ENCODE results near the gene SSPN. TPM values are rescaled to one million over a fixed set of nuclear protein-coding genes. Genes with fewer than 3 reads are reported as not detected.

The SSPN gene
- total RNA-seq, 1 experiment from 2014 or later = 0.31 TPM

DNA sequence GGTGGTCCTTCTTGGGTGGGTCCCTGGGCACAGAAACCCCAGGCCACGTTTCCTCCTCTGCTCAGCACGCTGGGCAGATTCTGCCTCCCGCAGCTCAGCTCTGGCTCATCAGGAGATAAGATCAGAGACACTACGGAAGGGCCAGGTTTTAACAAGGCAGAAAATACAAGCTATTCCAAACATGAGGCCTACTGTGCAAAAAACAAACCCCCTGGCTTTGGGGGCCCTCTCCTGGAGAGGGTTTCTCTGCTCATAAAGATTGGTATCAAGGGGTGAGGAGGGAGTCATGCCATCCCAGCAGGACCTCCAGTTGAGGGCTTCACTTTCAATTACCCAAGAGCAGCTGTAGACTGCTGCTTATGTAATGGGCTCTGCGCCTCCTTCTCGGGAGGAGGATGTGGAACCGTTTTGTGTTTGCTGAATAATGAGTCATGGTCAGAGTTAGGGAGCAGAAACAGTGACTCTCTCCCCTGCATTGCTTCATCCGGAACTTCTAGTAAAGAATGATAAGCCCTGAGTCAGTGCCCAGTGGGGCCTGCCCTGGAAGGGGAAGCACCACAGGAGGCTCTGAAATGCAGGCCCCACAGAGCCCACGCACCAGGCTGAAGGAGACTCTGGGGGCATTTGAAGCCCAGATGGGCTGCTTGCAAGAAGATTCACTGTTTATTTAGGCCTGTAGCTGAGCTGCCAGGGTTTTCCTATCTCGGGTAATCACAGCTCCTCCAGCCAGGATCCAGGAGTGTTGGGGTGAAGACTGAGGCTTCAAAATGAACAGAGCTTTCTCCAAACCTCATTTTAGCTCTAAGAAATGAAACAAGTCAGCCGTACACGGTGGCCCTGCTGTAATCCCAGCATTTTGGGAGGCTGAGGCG lies 79.3 kb downstream of the SSPN start:
- Histone ChIP-seq H3K4me3 (ENCODE audit: insufficient read depth, low read depth, low read length) (no peak overlapping the region), H3K36me3 (replicated peaks; ENCODE audit: control insufficient read depth, insufficient read depth, low read length) (no peaks in the 10 kb centered on the region), H3K27me3 (ENCODE audit: control insufficient read depth, insufficient read depth, low read length) (no peaks in the 10 kb centered on the region; the same call in 1 of the 2 replicates)
- no peak for DNase-seq

DNA sequence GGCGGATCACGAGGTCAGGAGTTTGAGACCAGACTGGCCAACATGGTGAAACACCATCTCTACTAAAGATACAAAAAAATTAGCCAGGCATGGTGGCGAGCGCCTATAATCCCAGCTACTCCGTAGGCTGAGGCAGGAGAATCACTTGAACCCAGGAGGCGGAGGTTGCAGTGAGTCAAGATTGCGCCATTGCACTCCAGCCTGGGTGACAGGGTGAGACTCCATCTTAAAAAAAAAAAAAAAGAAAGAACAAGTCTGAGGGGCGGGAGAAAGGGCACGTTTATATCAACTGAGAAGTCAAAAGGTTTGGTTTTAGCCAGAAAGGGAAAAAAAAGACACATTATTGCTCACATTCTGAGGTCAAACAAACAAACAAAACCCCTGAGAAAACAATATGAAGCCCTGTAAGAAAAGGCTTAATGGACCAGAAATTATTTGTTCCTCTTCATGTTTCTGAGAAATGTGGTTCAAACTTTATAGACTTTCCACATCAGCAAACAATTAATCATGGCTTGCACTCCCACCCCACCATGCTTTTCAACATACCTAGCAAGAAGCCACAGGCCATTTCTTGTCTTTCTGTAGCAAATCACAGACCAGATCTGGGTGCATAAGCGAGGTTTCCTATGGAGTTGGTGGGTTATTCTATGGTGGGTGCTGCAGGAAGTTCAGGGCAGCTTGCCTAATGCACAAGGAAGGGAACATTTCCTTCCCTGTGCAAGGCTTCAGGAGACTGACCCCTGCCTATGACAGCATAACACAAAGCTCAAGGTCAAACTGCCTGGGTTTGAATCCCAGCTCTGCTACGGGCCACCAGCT lies 80.1 kb downstream of the SSPN start:
- no peaks in the 10 kb centered on the region; the same call in 1 of the 2 replicates for H3K27me3 ChIP-seq (ENCODE audit: control insufficient read depth, insufficient read depth, low read length)
- no peak overlapping the region for H3K4me3 ChIP-seq (ENCODE audit: insufficient read depth, low read depth, low read length)
- no peaks in the 10 kb centered on the region for H3K36me3 ChIP-seq (replicated peaks; ENCODE audit: control insufficient read depth, insufficient read depth, low read length)
- no peak for DNase-seq

DNA sequence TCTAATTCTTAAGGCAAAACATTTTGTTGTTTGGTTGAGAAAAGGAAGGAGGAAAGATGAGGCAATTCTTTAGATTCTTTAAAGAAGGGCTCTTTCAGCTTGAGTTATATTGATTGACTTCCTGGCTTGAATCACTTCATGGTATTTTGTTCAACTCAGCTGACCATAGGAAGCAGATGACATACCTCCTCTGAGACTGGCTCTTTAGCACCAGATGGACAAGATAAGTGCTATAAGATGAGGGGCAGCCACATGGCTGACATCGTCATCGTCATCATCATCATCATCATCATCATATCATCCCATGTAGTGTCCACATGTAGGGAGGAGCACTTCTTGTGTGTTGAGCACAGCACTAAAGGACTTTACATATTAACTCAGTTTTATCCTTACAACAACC lies 81.3 kb downstream of the SSPN start:
- no peak overlapping the region for H3K4me3 ChIP-seq (ENCODE audit: insufficient read depth, low read depth, low read length)
- H3K36me3 ChIP-seq (replicated peaks; ENCODE audit: control insufficient read depth, insufficient read depth, low read length) = no peaks in the 10 kb centered on the region
- H3K27me3 ChIP-seq (ENCODE audit: control insufficient read depth, insufficient read depth, low read length) = no peaks in the 10 kb centered on the region; the same call in 1 of the 2 replicates
- DNase-seq = no peak

DNA sequence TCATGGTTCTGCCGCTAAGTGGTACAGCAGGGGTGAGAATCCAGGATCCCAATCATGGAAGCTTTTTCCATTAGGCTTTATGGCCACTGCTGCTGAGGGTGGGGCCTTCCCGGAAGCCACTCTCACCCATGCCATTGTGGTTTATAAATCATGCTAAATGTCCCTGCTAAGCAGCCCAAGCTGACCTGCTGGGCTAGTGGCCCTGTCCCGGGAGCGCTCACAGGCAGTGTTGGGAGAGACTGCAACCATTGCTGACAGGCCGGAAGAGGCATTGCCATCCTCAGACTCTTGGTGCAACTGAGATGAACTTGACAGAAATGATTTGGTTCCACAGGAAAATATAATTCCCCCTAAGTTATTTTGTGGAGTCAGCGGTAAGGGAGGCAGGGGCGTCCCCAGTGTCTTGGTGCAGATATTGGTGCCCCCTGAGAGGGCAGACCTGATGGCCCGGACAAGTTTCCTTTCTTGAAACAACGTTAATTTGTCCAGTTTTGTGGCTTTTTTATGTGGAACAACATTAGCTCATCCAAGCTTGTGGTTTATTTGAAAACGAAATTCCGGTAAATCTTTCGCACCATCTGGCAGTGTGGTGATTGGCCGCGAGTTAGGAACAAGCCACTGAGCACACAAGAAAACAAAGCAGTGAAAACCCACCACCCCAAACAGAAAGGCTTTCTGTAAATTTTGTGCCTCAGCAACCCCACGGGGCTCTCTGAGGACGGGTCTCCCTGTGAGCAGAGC lies 82.3 kb downstream of the SSPN start:
- no peaks in the 10 kb centered on the region for H3K36me3 ChIP-seq (replicated peaks; ENCODE audit: control insufficient read depth, insufficient read depth, low read length)
- H3K4me3 ChIP-seq (ENCODE audit: insufficient read depth, low read depth, low read length) = no peak overlapping the region
- DNase-seq = no peak
- H3K27me3 ChIP-seq (ENCODE audit: control insufficient read depth, insufficient read depth, low read length) = no peaks in the 10 kb centered on the region; the same call in 1 of the 2 replicates

DNA sequence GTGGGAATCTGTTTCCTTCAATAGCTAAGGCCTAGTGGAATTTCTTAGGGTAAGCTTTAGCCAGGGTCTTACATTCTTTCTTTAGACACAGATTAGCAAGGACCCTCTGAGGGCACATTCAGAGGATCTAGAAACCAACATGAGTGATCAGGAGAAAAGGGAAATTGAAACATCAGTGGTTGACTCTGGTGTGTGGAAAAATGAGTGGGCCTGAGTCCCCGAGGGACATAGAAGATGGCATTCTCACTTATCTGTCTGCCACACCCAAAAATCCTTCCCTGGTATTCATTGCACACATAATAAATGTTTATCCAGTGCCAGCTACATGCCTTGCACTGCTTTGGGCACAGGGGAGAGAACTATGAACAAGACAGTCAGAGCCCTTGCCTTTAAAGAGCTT lies 82.9 kb downstream of the SSPN start:
- DNase-seq = no peak
- no peaks in the 10 kb centered on the region for H3K27me3 ChIP-seq (ENCODE audit: control insufficient read depth, insufficient read depth, low read length)

DNA sequence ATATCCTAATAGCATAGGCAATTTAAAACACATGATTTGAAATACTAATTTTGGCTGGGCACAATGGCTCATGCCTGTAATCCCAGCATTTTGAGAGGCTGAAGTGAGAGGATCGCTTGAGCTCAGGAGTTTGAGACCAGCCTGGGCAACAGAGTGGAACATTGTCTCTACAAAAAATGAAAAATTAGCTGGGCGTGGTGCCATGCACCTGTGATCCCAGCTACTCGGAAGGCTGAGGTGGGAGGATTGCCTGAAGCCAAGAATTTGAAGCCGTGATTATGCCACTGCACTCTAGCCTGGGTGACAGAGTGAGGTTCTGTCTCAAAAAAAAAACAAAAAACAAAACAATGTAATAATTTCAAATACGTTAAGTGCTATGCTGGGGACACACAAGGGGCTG lies 83.3 kb downstream of the SSPN start:
- H3K27me3 ChIP-seq (ENCODE audit: control insufficient read depth, insufficient read depth, low read length) = no peaks in the 10 kb centered on the region
- no peaks in the 10 kb centered on the region for H3K36me3 ChIP-seq (replicated peaks; ENCODE audit: control insufficient read depth, insufficient read depth, low read length)
- DNase-seq = no peak
- no peak overlapping the region for H3K4me3 ChIP-seq (ENCODE audit: insufficient read depth, low read depth, low read length)

More for the DNA sequence above, 82.9 kb downstream of the SSPN start:
- no peaks in the 10 kb centered on the region for H3K36me3 ChIP-seq (replicated peaks; ENCODE audit: control insufficient read depth, insufficient read depth, low read length)
- H3K4me3 ChIP-seq (ENCODE audit: insufficient read depth, low read depth, low read length) = no peak overlapping the region

DNA sequence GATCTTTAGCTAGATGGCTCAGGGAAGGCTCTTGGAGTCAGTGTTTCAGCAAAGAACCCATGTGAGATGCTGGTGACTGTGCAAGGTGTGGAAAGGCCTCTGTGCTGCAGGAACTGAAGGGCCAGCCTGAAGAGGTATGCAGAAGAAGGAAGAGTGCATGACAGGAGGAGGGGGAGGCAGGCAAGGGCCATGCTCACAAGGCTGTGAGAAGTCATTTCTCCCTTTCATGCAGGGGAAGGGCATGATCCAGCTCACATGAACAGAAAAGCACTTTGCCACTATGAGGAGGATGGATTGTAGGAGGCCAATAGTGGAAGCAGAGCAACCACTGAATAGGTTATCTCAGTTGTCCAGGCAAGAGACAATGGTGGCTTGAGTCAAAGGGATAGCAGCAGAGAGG lies 83.7 kb downstream of the SSPN start:
- H3K4me3 ChIP-seq (ENCODE audit: insufficient read depth, low read depth, low read length) = no peak overlapping the region
- no peaks in the 10 kb centered on the region for H3K36me3 ChIP-seq (replicated peaks; ENCODE audit: control insufficient read depth, insufficient read depth, low read length)
- DNase-seq = no peak
- no peaks in the 10 kb centered on the region for H3K27me3 ChIP-seq (ENCODE audit: control insufficient read depth, insufficient read depth, low read length)

DNA sequence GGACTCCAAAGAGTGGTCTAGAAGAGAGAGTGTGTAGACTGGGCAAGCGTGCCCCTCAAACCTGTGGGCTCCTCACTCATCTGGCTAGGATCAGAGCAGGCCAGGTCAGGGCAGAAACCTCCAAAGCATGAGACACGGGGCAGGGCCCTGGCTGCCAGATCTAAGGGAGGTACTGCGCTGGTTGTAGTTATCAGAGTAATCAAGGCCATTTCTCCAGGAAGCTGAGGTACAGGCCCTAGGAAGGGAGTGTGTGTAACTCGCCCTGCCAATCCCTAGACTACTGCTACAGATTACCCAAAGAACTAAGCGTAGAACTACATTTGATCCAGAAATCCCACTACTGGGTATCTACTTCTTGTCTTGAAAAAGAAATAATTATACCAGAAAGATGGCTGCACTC lies 84.5 kb downstream of the SSPN start:
- no peak overlapping the region for H3K4me3 ChIP-seq (ENCODE audit: insufficient read depth, low read depth, low read length)
- H3K27me3 ChIP-seq (ENCODE audit: control insufficient read depth, insufficient read depth, low read length) = no peaks in the 10 kb centered on the region
- DNase-seq = no peak

DNA sequence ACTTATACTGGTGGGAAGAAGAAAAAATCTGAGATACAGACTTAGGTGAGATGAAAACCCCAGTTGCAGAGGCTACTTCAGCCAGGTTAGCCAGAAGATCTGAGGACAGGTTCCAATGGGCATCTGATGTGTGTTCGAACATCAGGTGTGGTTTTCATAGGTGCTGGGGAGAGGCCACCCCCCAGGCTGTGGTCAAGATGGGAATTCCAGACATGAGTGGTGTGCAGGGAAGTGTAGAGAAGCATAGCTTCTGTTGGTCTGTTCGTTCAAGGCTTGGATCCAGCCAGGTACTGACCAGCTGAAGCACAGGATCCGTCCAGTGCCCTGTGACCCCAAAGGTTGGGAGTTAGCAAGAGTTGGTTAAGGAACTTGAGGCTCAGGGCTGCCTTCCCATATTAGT lies 85.5 kb downstream of the SSPN start:
- DNase-seq = no peak
- H3K36me3 ChIP-seq (replicated peaks; ENCODE audit: control insufficient read depth, insufficient read depth, low read length) = no peaks in the 10 kb centered on the region
- H3K4me3 ChIP-seq (ENCODE audit: insufficient read depth, low read depth, low read length) = no peak overlapping the region
- no peaks in the 10 kb centered on the region for H3K27me3 ChIP-seq (ENCODE audit: control insufficient read depth, insufficient read depth, low read length)

More for the DNA sequence above, 84.5 kb downstream of the SSPN start:
- H3K36me3 ChIP-seq (replicated peaks; ENCODE audit: control insufficient read depth, insufficient read depth, low read length) = no peaks in the 10 kb centered on the region

DNA sequence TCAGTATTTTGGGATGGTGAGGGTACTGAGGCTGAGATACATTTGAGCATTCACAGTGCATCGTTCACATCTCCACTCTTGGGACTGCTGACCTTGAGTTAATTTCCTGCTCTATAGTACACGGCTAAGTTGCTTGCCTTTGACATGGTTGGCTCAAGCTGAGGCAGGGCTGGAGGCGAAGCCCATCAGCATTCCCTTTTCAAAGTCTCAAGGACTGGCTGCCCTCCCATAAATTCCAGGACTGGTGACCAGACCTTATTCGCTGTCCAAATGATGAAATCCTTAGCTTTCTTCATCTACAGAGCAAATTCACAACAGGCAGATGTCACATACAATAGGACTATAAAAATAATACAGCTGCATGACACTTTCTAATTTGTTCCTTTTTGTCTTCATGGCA lies 85.9 kb downstream of the SSPN start:
- H3K4me3 ChIP-seq (ENCODE audit: insufficient read depth, low read depth, low read length) = no peak overlapping the region
- DNase-seq = no peak
- no peaks in the 10 kb centered on the region for H3K36me3 ChIP-seq (replicated peaks; ENCODE audit: control insufficient read depth, insufficient read depth, low read length)
- no peaks in the 10 kb centered on the region for H3K27me3 ChIP-seq (ENCODE audit: control insufficient read depth, insufficient read depth, low read length)

DNA sequence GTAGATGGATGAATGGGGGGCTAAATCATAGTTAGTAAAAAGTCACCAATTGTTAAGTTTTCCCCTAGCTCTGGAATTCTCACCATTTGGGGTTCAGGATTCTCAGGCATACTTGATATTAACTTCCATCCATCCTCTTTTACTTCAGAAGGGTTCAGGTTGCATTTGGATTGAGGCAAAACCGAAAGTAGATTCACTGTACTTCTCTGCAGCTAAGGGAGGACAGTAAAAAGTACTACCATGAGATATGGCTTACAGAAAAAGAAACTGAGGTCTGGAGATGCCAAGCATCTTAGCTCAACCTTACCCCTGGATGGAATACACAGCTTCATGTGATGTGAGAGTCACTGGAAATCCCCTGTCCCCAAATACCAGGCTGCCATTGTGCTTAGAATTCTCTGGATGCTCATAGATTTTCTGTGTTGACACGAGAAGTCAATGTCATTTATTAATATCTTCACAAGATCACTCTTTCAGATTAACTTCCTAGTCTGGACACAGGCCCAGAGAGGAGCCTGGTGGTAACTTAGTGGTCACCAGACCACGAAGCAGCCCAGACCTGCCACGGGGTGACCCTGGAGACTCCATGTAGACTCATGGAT lies 87.1 kb downstream of the SSPN start:
- H3K36me3 ChIP-seq (replicated peaks; ENCODE audit: control insufficient read depth, insufficient read depth, low read length) = no peaks in the 10 kb centered on the region
- H3K4me3 ChIP-seq (ENCODE audit: insufficient read depth, low read depth, low read length) = no peak overlapping the region
- no peaks in the 10 kb centered on the region for H3K27me3 ChIP-seq (ENCODE audit: control insufficient read depth, insufficient read depth, low read length)
- no peak for DNase-seq

DNA sequence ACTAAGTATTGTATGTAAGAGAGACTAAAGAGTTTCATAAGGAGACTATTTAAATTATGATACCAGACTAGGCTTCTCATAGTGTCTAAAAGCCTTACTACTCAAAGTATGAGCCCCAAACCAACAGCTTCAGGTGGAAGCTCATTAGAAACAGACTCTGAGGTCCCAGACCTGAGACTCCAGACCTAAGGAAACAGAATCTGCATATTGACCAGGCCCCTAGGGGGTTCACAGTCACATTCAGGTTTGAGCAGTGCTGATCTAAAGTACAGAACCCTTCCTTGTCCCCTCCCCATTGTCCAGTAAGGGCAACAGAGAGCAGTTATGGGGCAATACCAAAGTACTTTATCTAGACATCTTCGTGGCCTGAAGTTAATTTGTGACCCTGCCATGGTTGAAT lies 87.7 kb downstream of the SSPN start:
- DNase-seq = no peak
- no peaks in the 10 kb centered on the region for H3K36me3 ChIP-seq (replicated peaks; ENCODE audit: control insufficient read depth, insufficient read depth, low read length)
- H3K4me3 ChIP-seq (ENCODE audit: insufficient read depth, low read depth, low read length) = no peak overlapping the region
- no peaks in the 10 kb centered on the region for H3K27me3 ChIP-seq (ENCODE audit: control insufficient read depth, insufficient read depth, low read length)

DNA sequence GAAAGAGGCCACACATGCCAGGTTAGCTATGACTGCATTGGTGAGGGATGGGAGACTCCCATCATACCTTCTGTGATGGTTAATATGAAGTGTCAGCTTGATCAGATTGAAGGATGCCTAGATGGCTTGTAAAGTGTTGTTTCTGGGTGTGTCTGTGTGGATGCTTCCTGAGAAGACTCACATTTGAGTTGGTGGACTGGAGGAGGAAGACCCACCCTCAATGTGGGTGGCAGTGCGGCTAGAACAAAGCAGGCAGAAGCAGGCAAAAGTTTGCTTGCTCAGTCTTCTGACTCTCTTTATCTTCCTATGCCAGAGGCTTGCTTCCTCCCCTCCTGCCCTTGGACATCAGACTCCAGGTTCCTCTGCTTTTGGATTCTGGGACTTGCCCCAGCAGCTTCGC lies 88.2 kb downstream of the SSPN start:
- no peak for DNase-seq
- Histone ChIP-seq H3K36me3 (replicated peaks; ENCODE audit: control insufficient read depth, insufficient read depth, low read length) (no peaks in the 10 kb centered on the region), H3K4me3 (ENCODE audit: insufficient read depth, low read depth, low read length) (no peak overlapping the region), H3K27me3 (ENCODE audit: control insufficient read depth, insufficient read depth, low read length) (no peaks in the 10 kb centered on the region)

DNA sequence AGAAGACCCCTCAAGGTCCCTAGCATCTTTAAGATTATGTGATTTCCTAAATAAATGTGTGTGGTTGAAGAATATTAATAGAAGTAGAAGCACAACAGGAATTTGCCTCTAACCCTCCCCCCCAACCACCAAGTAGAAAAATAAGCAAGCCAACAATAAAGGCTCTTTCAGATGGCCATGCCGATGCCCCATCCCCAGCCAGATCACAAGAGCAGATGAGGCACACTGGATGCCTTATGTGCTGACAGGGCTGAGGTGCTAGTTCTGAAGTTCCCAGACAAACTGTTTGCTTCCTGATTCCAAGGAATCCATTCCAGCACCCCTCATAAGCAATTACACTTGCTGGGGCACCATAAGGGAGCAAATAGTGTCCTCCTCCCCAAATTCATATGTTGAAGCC lies 90.0 kb downstream of the SSPN start:
- DNase-seq = no peak
- no peaks in the 10 kb centered on the region for H3K27me3 ChIP-seq (ENCODE audit: control insufficient read depth, insufficient read depth, low read length)

More for the DNA sequence above, 90.0 kb downstream of the SSPN start:
- H3K4me3 ChIP-seq (ENCODE audit: insufficient read depth, low read depth, low read length) = no peak overlapping the region
- H3K36me3 ChIP-seq (replicated peaks; ENCODE audit: control insufficient read depth, insufficient read depth, low read length) = no peaks in the 10 kb centered on the region
